ENCODE measurements around the gene TMEM184B. TPM values are rescaled to one million over a fixed set of nuclear protein-coding genes. Genes with fewer than 3 reads are reported as not detected.

Gene TMEM184B
- total and polyA plus RNA-seq, 12 donors: 20.8 to 51.6 (median 42.3) TPM

DNA sequence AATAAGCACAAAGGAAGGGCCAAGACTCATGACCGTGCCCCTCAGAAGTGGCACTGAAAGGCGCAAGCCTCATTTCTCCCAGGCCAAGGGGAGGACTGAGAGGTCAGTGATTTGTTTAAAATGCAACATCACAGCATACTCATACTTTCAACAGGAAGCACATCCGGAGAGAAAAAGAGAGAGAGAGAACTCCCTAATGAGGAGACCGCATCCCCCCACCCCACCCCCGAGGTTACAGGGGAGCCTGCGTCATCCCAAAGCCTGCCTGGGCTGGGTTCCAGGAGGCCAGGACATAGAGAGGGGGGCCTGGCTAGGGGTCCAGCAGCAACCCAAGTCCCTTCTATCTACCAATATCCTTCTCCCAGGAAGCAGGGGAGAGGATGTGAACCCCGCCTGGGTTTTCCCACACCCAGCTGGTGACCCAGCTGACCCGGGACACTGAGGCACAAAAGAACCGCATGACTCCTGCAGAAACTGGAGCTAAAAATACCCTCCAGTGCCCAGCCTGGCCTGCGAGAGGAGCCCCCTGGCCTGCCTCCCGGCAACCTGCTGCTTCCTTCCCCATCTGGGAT lies 40.7 kb upstream of the TMEM184B start:
- peak; percentile 80 to 89 for DNase-seq
- H3K27me3 ChIP-seq: no peaks in the 10 kb centered on the region
- TF ChIP-seq, protein P1, sequence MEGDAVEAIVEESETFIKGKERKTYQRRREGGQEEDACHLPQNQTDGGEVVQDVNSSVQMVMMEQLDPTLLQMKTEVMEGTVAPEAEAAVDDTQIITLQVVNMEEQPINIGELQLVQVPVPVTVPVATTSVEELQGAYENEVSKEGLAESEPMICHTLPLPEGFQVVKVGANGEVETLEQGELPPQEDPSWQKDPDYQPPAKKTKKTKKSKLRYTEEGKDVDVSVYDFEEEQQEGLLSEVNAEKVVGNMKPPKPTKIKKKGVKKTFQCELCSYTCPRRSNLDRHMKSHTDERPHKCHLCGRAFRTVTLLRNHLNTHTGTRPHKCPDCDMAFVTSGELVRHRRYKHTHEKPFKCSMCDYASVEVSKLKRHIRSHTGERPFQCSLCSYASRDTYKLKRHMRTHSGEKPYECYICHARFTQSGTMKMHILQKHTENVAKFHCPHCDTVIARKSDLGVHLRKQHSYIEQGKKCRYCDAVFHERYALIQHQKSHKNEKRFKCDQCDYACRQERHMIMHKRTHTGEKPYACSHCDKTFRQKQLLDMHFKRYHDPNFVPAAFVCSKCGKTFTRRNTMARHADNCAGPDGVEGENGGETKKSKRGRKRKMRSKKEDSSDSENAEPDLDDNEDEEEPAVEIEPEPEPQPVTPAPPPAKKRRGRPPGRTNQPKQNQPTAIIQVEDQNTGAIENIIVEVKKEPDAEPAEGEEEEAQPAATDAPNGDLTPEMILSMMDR (IDR thresholded peaks at IDR 0.05): no peak
- no peaks in the 10 kb centered on the region for H3K9me3 ChIP-seq
- WGBS, 2 donors: 9 to 16% methylated on average over 11 of the region's 11 CpGs
- intact Hi-C loops (cut with DNase I): loop anchor here in 8 of 10 donors (5.0 to 10.0 kb wide), 3 partner anchors 41 to 109 kb away; partner anchors contain the start of genes TMEM184B (in 5 of the 8) and MAFF (in 2 of the 8)
- peak overlapping the region; percentile 96 to 100 (median 99) for H3K27ac ChIP-seq
- H3K4me1 ChIP-seq: peaks cover 55 to 87% (median 84%) of the 10 kb centered on the region in 9 donors
- H3K36me3 ChIP-seq: peaks cover 0 to 51% (median 10%) of the 10 kb centered on the region in 9 donors
- peak; percentile 6 to 72 (median 42) for ATAC-seq
- peak overlapping the region in 8 of 10 donors; percentile 75 to 96 (median 90) for H3K4me3 ChIP-seq

DNA sequence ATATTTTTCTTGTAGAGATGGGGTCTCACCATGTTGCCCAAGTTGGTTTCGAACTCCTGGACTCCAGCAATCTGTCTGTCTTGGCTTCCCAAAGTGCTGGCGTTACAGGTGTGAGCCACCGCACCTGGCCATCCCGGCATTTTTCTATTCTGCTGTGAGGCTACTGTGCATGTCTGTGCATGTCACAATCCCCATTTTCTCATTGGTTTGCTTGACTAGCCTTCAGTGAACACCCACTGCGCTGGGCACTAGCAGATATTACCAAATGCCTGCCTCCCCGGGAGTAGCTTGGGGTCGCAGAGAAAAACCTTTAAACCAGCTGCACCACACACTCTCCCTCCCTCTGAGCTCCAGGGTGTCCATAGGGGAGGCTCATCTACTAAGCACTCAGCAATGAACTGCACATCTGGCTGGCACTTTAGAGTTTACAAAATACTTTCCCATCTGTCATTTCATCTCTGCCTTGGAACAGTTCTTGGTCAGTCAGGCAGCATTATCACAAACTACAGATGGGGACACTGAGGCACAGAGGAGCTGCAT lies 39.5 kb upstream of the TMEM184B start:
- H3K4me3 ChIP-seq: no peak overlapping the region
- H3K27ac ChIP-seq: peak overlapping the region; percentile 62 to 100 (median 99)
- TF ChIP-seq, protein P1 (IDR thresholded peaks at IDR 0.05): no peak
- DNase-seq (no peak), ATAC-seq (no peak)
- peaks cover 48 to 89% (median 84%) of the 10 kb centered on the region in 9 donors for H3K4me1 ChIP-seq
- WGBS, 2 donors: 86 to 89% methylated on average over 7 of the region's 7 CpGs
- H3K9me3 ChIP-seq: no peaks in the 10 kb centered on the region
- H3K36me3 ChIP-seq: peaks cover 0 to 61% (median 10%) of the 10 kb centered on the region in 9 donors
- intact Hi-C loops (cut with DNase I): loop anchor here in 8 of 10 donors (5.0 to 10.0 kb wide), 3 partner anchors 40 to 108 kb away; partner anchors contain the start of genes TMEM184B (in 5 of the 8) and MAFF (in 2 of the 8)
- no peaks in the 10 kb centered on the region for H3K27me3 ChIP-seq

DNA sequence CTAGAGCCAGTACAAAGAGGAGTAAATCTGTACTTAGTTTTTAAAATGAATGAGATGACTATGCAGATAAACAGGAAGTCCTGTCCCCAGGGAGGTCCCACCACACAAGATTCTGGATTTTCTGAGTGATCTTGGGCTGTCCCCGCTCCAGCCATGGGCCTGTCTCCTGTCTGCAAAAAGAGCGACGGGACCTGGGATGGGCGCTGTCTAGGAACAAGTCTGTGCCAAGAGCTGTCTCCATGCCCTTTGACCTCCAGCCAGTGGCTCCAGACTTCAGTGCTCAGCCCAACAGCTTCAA lies 38.5 kb upstream of the TMEM184B start:
- TF ChIP-seq, protein P1 (IDR thresholded peaks at IDR 0.05): no peak
- Histone ChIP-seq H3K27me3 (no peaks in the 10 kb centered on the region), H3K36me3 (peaks cover 0 to 66% (median 10%) of the 10 kb centered on the region in 9 donors), H3K27ac (peak overlapping the region in 9 of 10 donors; percentile 57 to 100 (median 98)), H3K4me3 (peak overlapping the region in 2 of 10 donors; percentile 8 to 14), H3K9me3 (no peaks in the 10 kb centered on the region), H3K4me1 (peaks cover 48 to 99% (median 95%) of the 10 kb centered on the region in 9 donors)
- WGBS, 2 donors: 34 to 55% methylated on average over 4 of the region's 4 CpGs
- ATAC-seq: no peak
- peak in 1 of 2 donors; percentile 68 for DNase-seq
- intact Hi-C loops (cut with DNase I): loop anchor here in 8 of 10 donors (5.0 to 10.0 kb wide), 3 partner anchors 39 to 106 kb away; partner anchors contain the start of genes TMEM184B (in 5 of the 8) and MAFF (in 2 of the 8)

DNA sequence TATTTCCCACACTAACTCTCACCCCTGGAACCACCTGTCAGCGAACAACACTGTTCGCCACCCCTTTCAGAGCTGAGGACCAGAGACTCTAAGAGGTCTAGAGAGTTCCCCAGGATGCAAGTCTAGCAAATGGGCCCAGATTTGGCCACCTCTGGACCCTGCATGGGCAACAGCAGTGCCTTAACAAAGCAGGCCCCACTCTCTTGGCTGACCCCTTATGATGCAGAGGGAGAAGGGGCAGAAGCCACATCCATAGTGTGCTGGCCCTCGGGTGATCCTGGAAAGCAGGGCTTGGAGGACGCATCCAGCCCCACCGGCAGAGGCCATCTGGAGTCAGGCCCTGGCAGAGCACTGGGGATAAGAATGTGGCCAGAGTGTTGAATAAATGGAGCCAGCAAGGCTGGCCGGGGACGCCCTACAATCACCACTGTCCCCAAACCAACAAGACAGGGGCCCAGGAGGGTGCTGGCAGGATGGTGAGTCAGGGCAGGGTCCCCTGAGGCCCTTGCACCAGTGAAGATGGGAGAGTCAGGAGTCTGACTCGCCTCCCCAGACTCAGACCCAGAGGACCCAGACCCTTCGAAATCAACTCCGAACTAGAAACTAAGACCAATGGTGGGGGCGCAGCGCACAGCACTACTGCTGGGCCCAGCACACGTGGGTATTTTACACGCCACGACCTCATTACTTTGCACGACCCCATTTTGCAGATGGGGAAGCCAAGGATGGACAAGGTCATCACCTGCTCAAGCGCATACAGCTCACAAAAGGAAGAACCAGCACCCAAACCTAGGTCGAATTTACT lies 37.9 kb upstream of the TMEM184B start:
- Histone ChIP-seq H3K36me3 (peaks cover 0 to 66% (median 10%) of the 10 kb centered on the region in 9 donors), H3K4me3 (peak overlapping the region in 3 of 10 donors; percentile 3 to 14 (median 8)), H3K9me3 (no peaks in the 10 kb centered on the region), H3K27ac (peak overlapping the region; percentile 20 to 100 (median 98)), H3K27me3 (no peaks in the 10 kb centered on the region), H3K4me1 (peaks cover 50 to 100% (median 98%) of the 10 kb centered on the region in 9 donors)
- 58 to 59% methylated on average over 18 of the region's 18 CpGs for WGBS, 2 donors
- TF ChIP-seq, protein P1 (IDR thresholded peaks at IDR 0.05): no peak
- peak in 4 of 8 donors; percentile 2 to 28 (median 16) for ATAC-seq
- DNase-seq: peak in 1 of 2 donors; percentile 44
- intact Hi-C loops (cut with DNase I): loop anchor here in 8 of 10 donors (5.0 to 10.0 kb wide), 3 partner anchors 38 to 106 kb away; partner anchors contain the start of genes TMEM184B (in 5 of the 8) and MAFF (in 2 of the 8)
